Endodermal cell (in vitro differentiated cells): ENCODE data around the gene SPNS3. TPM values are rescaled to one million over a fixed set of nuclear protein-coding genes. Genes with fewer than 3 reads are reported as not detected.

ENCODE experiments used
- DNase-seq: peaks from one replicate; pipeline ENCODE4 v3.0.0-alpha.2; 2017
- H3K27ac ChIP-seq: 2 replicates; pipeline ENCODE4 v1.5.1; 2013; ENCODE audit warnings: mild to moderate bottlenecking, low read depth, low read length, moderate library complexity
- H3K27me3 ChIP-seq: 2 replicates; pipeline ENCODE4 v1.6.1; 2013; ENCODE audit warnings: mild to moderate bottlenecking, low read length, moderate library complexity; ENCODE audit not compliant: insufficient read depth, control insufficient read depth, poor library complexity, severe bottlenecking
- H3K36me3 ChIP-seq: 2 replicates; pipeline ENCODE4 v1.7.0; 2013; ENCODE audit warnings: mild to moderate bottlenecking, low read length, moderate library complexity; ENCODE audit not compliant: control insufficient read depth, insufficient read depth
- H3K4me1 ChIP-seq: one replicate; pipeline ENCODE4 v1.7.0; 2013; ENCODE audit warnings: low read length; ENCODE audit not compliant: control insufficient read depth, insufficient read depth
- H3K4me3 ChIP-seq: 2 replicates; pipeline ENCODE4 v1.5.1; 2013; ENCODE audit warnings: mild to moderate bottlenecking, low read length, moderate library complexity
- H3K9ac ChIP-seq: 2 replicates; pipeline ENCODE4 v1.6.1; 2013; ENCODE audit warnings: mild to moderate bottlenecking, low read length, moderate library complexity; ENCODE audit not compliant: poor library complexity, severe bottlenecking; ENCODE audit errors: extremely low read depth
- H3K9me3 ChIP-seq: 2 replicates; pipeline ENCODE4 v1.6.1; 2013; ENCODE audit warnings: mild to moderate bottlenecking, low read length, moderate library complexity; ENCODE audit not compliant: control insufficient read depth
- H3K27ac Mint-ChIP-seq: 2 replicates; pipeline ENCODE4 v1.8.0; 2020; ENCODE audit warnings: mixed read lengths
- H3K27me3 Mint-ChIP-seq: 2 replicates; pipeline ENCODE4 v1.8.0; 2021; ENCODE audit warnings: mild to moderate bottlenecking, mixed read lengths; ENCODE audit not compliant: insufficient read depth
- H3K36me3 Mint-ChIP-seq: 2 replicates; pipeline ENCODE4 v1.8.0; 2020; ENCODE audit warnings: low read depth, mixed read lengths
- H3K4me1 Mint-ChIP-seq: 2 replicates; pipeline ENCODE4 v1.8.0; 2020; ENCODE audit warnings: mixed read lengths
- H3K4me3 Mint-ChIP-seq: 2 replicates; pipeline ENCODE4 v1.8.0; 2020; ENCODE audit warnings: mild to moderate bottlenecking, moderate library complexity, mixed read lengths
- H3K9me3 Mint-ChIP-seq: 2 replicates; pipeline ENCODE4 v1.8.0; 2020; ENCODE audit warnings: mild to moderate bottlenecking, mixed read lengths
- WGBS, 2 experiments: methylation state at CpG; one replicate each; pipeline versions ENCODE4 v1.1.5 to v1.1.7; 2013; ENCODE audit warnings: missing lambda C conversion rate in 2 of 2, mixed read lengths in 1 of 2; ENCODE audit not compliant: insufficient coverage in 1 of 2, insufficient read length in 1 of 2; 5-methylcytosine and 5-hydroxymethylcytosine counted together
- long read RNA-seq, 4 experiments: library from polyadenylated mRNA in 2 of 4; library from RNA in 1 of 4; library from capped mRNA in 1 of 4; stranded (forward) in 3 of 4; unstranded in 1 of 4; transcript quantifications; one replicate each; pipeline ENCODE4 v2.0.0, GENCODE V29; 2020 to 2021; ENCODE audit warnings: inconsistent platforms in 1 of 4
- polyA plus RNA-seq, 2 experiments: library from polyadenylated mRNA; stranded (reverse); fragments of 50-300 nt; gene quantifications; one replicate each; pipeline ENCODE4 v1.2.3, GENCODE V29; 2013
- total RNA-seq, 2 donors: library from RNA; stranded (reverse); fragmentation: NEBNext Ultra II Directional in 1 of 2; extraction: Animal tissue kit (Norgen Biotek cat#: 25700) in 1 of 2; gene quantifications; 2 replicates in 1 of 2; 3 replicates in 1 of 2; pipeline ENCODE4 v1.2.1, GENCODE V29; 2021
- TF ChIP-seq, protein P1 (sequence below): fragments of 200-600 bp; sonication (generic); conservative IDR thresholded peaks from 2 replicates; pipeline ENCODE4 v1.5.0; 2021; ENCODE audit warnings: antibody characterized with exemption, mild to moderate bottlenecking

SPNS3 gene
- not detected for total RNA-seq
- not detected for polyA plus RNA-seq (2013, experiment 1 of 2)
- not detected for polyA plus RNA-seq (2013, experiment 2 of 2)
- long read RNA-seq, experiment 1: 0 reads
- long read RNA-seq, experiment 2: 0 reads
- long read RNA-seq, experiment 3: 0 reads
- long read RNA-seq, experiment 4: 0 reads

GRCh38 chr17:4433515-4434031, at the start of gene SPNS3:
TSS of gene SPNS3 (plus strand) at chr17:4433940. CDS start at chr17:4433968, 28 bp downstream.
- Histone ChIP-seq H3K9ac (no peak within 1 kb of the TSS), H3K27me3 (no peaks in the 10 kb centered on the region), H3K9me3 (no peaks in the 10 kb centered on the region), H3K4me3 (no peak within 1 kb of the TSS), H3K27ac (no peak within 1 kb of the TSS), H3K36me3 (no peaks in the 10 kb centered on the region), H3K4me1 (no peaks in the 10 kb centered on the region)
- DNase-seq: no peak
- no peaks in the 10 kb centered on the region for H3K9me3 Mint-ChIP-seq
- H3K27me3 Mint-ChIP-seq: no peaks in the 10 kb centered on the region
- TF ChIP-seq, protein P1, sequence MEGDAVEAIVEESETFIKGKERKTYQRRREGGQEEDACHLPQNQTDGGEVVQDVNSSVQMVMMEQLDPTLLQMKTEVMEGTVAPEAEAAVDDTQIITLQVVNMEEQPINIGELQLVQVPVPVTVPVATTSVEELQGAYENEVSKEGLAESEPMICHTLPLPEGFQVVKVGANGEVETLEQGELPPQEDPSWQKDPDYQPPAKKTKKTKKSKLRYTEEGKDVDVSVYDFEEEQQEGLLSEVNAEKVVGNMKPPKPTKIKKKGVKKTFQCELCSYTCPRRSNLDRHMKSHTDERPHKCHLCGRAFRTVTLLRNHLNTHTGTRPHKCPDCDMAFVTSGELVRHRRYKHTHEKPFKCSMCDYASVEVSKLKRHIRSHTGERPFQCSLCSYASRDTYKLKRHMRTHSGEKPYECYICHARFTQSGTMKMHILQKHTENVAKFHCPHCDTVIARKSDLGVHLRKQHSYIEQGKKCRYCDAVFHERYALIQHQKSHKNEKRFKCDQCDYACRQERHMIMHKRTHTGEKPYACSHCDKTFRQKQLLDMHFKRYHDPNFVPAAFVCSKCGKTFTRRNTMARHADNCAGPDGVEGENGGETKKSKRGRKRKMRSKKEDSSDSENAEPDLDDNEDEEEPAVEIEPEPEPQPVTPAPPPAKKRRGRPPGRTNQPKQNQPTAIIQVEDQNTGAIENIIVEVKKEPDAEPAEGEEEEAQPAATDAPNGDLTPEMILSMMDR: no peak
- H3K36me3 Mint-ChIP-seq: no peaks in the 10 kb centered on the region
- H3K4me1 Mint-ChIP-seq: no peaks in the 10 kb centered on the region
- no peak within 1 kb of the TSS for H3K27ac Mint-ChIP-seq
- H3K4me3 Mint-ChIP-seq: no peak within 1 kb of the TSS
- 88 to 90% methylated on average over 6 to 13 of the region's 13 CpGs for WGBS, 2 experiments

DNA sequence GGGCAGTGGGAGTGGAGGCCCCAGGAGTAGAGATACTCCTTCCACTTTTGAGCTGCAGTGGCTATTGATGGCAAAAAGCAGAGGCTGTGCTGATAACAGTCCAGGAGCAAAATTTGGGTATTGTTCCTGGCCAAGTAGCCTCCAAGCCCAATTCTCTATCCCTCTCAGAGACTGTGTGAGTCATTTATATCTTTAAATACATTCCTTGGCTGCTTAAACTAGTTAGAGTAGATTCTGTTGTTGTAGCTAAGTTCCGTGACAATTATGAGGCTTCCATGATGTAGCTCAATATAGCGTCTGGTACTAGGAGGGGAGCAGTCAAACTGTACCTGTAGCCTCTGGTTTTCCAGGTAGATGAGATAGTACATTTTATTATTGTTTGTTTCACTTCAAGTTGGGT, 47.3 kb upstream of the SPNS3 start:
- Histone ChIP-seq H3K27me3 (no peaks in the 10 kb centered on the region), H3K4me1 (no peaks in the 10 kb centered on the region), H3K27ac (no peak overlapping the region), H3K4me3 (no peak overlapping the region), H3K9ac (no peak overlapping the region), H3K9me3 (no peaks in the 10 kb centered on the region), H3K36me3 (no peaks in the 10 kb centered on the region)
- Mint-ChIP-seq H3K27me3 (no peaks in the 10 kb centered on the region), H3K36me3 (no peaks in the 10 kb centered on the region), H3K4me1 (peaks cover 5% of the 10 kb centered on the region), H3K9me3 (no peaks in the 10 kb centered on the region), H3K27ac (no peak overlapping the region), H3K4me3 (no peak overlapping the region)
- TF ChIP-seq, protein P1: no peak
- DNase-seq: no peak
- WGBS, 2 experiments: 81 to 96% methylated on average over 2 of the region's 2 CpGs

DNA sequence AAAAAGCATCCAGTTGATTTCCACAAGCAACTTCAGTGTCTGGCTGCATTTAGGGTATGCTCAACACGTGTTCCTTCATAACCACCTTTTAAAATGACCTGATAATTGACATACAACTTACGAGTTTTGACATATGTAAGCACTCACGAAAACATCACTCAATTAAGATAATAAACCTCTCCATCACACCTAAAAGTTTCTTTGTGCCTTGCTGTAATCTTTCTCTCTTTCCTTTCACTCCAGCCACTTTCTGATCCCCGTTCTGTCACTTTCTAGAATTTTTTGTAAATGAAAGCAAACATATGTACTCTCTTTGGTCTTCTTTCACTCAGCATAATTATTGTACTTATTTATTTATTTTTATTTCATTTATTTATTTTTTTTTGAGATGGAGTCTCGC, 46.6 kb upstream of the SPNS3 start:
- Mint-ChIP-seq H3K4me3 (no peak overlapping the region), H3K4me1 (peaks cover 5% of the 10 kb centered on the region)
- TF ChIP-seq, protein P1: no peak

More for the DNA sequence above, 46.6 kb upstream of the SPNS3 start:
- DNase-seq: no peak
- Histone ChIP-seq H3K36me3 (no peaks in the 10 kb centered on the region), H3K4me3 (no peak overlapping the region), H3K4me1 (no peaks in the 10 kb centered on the region), H3K27ac (no peak overlapping the region), H3K9ac (no peak overlapping the region), H3K9me3 (no peaks in the 10 kb centered on the region), H3K27me3 (no peaks in the 10 kb centered on the region)
- H3K36me3 Mint-ChIP-seq: no peaks in the 10 kb centered on the region
- H3K27ac Mint-ChIP-seq: no peak overlapping the region
- H3K27me3 Mint-ChIP-seq: no peaks in the 10 kb centered on the region
- no peaks in the 10 kb centered on the region for H3K9me3 Mint-ChIP-seq
- 92% methylated on average over 3 to 5 of the region's 5 CpGs for WGBS, 2 experiments
